ENCODE measurements around the gene VPS36. TPM values are rescaled to one million over a fixed set of nuclear protein-coding genes. Genes with fewer than 3 reads are reported as not detected.
"Not testable (repeated sequence)": the region's sequence is repeated elsewhere in the genome, so short reads cannot be mapped to it uniquely, and the experiment has no call there.

The VPS36 gene
- polyA plus RNA-seq (2011; rRNA removed) (23.1 and 26.7 TPM in 2 replicates), polyA plus RNA-seq (2017; fragmentation: RNase III; extraction: RNeasy Plus Mini Kit Qiagen cat#74134 plus additional on column Dnase treatment) (12.6 to 14.5 TPM (median 12.6 TPM) in 3 replicates), polyA minus RNA-seq (2011; rRNA and poly(A)+ RNA removed) (9.5 TPM in 2 replicates)
- polyA plus RNA-seq (2012; cell fraction: cytosol; rRNA removed) = 4.7 and 5.1 TPM in 2 replicates
- polyA plus RNA-seq (2012; cell fraction: nucleus; rRNA removed) = 7.0 and 12.9 TPM in 2 replicates

- POLR2A ChIA-PET = interaction anchor here (0.6 to 1.9 kb wide), 7 partner anchors 11 to 110 kb away, joined by 3 to 18 read pairs (median 7); partner anchors contain the start of gene THSD1
- FAIRE-seq (no peak), ATAC-seq (peak; percentile 85 to 89), DNase-seq (ENCODE audit: low read depth in 1 of 2, low spot score in 1 of 2) (peak; percentile 59 to 91)
- Histone ChIP-seq H3K4me2 (peak within 1 kb of the TSS; percentile 88), H3K4me1 (peaks cover 28% of the 10 kb centered on the region; the same call in 2 of the 3 replicates), H3K9me3 (no peaks in the 10 kb centered on the region), H3K4me3 (peak within 1 kb of the TSS; percentile 83), H3K27ac (peak within 1 kb of the TSS; percentile 98 to 99)
- CTCF ChIA-PET = interaction anchor here (0.6 to 7.0 kb wide), 49 partner anchors 8 to 358 kb away, joined by 3 to 115 read pairs (median 5); partner anchors contain the start of genes SUGT1 and THSD1
- TF ChIP-seq POLR2A (IDR thresholded peaks at IDR 0.05; ENCODE audit: low read length) (peak; percentile 63), ZNF302 (CRISPR knock-in tag; IDR thresholded peaks at IDR 0.05) (no peak), SMC3 (IDR thresholded peaks at IDR 0.05) (peak; percentile 94), ZSCAN20 (CRISPR knock-in tag; IDR thresholded peaks at IDR 0.05) (no peak), E2F6 (IDR thresholded peaks at IDR 0.05; ENCODE audit: borderline replicate concordance, low read depth) (no peak), EHMT2 (IDR thresholded peaks at IDR 0.05; ENCODE audit: low read depth) (no peak), RAD21 (conservative IDR thresholded peaks at IDR 0.05 in 1 of 2, IDR thresholded peaks at IDR 0.05 in 1 of 2) (peak; percentile 81 to 94), HMGXB4 (CRISPR knock-in tag; IDR thresholded peaks at IDR 0.05; ENCODE audit: borderline replicate concordance) (peak; percentile 93; the same call in 1 of the 2 replicates), POLR2AphosphoS2 (conservative IDR thresholded peaks at IDR 0.05; ENCODE audit: low read length) (no peak), REST (IDR thresholded peaks at IDR 0.05) (no peak), MAX (IDR thresholded peaks at IDR 0.05) (peak; percentile 74), HOXB13 (CRISPR knock-in tag; IDR thresholded peaks at IDR 0.05; ENCODE audit: low read depth) (0 out of 2 replicates have a peak, but pooled peaks have one; percentile 25), HOXA7 (CRISPR knock-in tag; IDR thresholded peaks at IDR 0.05) (no peak), ELK1 (IDR thresholded peaks at IDR 0.05; ENCODE audit: low read depth, low read length) (no peak), CTCF (IDR thresholded peaks at IDR 0.05) (peak; percentile 93), JUN (IDR thresholded peaks at IDR 0.05) (peak; percentile 66 to 70; a peak in 3 of 5 replicates), BCL3 (IDR thresholded peaks at IDR 0.05) (0 out of 3 replicates have a peak, but pooled peaks have one; percentile 55), PHF8 (IDR thresholded peaks at IDR 0.05; ENCODE audit: borderline replicate concordance, low read depth) (peak; percentile 77), CHD2 (IDR thresholded peaks at IDR 0.05; ENCODE audit: low read length, partially characterized antibody) (no peak)
- WGBS (ENCODE audit: missing lambda C conversion rate) = 7% methylated on average over 8 of the region's 105 CpGs
These were observed at the start of gene VPS36 for GRCh38 chr13:52450012-52450792. TSS of gene VPS36 (minus strand) at chr13:52450634. CDS start at chr13:52450594, 40 bp downstream.

- H3K4me1 ChIP-seq; ATAC-seq; H3K4me3 ChIP-seq; H3K4me2 ChIP-seq; FAIRE-seq; CTCF ChIA-PET; DNase-seq (ENCODE audit: low read depth in 1 of 2, low spot score in 1 of 2); POLR2A ChIA-PET; H3K9me3 ChIP-seq; H3K27ac ChIP-seq: not testable (repeated sequence)
- WGBS (ENCODE audit: missing lambda C conversion rate) = 6% methylated on average over 3 of the region's 3 CpGs
These were observed 47.5 kb upstream of the VPS36 start for GRCh38 chr13:52497979-52498378.

- DNase-seq (ENCODE audit: low read depth in 1 of 2, low spot score in 1 of 2); H3K9me3 ChIP-seq; POLR2A ChIA-PET; H3K27ac ChIP-seq; ATAC-seq; FAIRE-seq; CTCF ChIA-PET; H3K4me3 ChIP-seq; H3K4me2 ChIP-seq; H3K4me1 ChIP-seq: not testable (repeated sequence)
- 31% methylated on average over 5 of the region's 5 CpGs for WGBS (ENCODE audit: missing lambda C conversion rate)
These were observed 43.8 kb upstream of the VPS36 start for GRCh38 chr13:52494241-52494640.

Data from A549 (cell line).